Measurements from ENCODE around the gene RTKN. TPM values are rescaled to one million over a fixed set of nuclear protein-coding genes. Genes with fewer than 3 reads are reported as not detected.
A peak's percentile ranks its signal among the peaks of the same experiment; 100 is the strongest.

Gene RTKN
- total and polyA plus RNA-seq, 2 of the 13 experiments (the other 11 are each of a cell fraction or from before 2014, with no cell fraction given), result 159 to 166 TPM

GRCh38 chr2:74481961-74482800 is 40.4 kb upstream of the RTKN start (continued):
- no peak for TF ChIP-seq RARA (CRISPR knock-in tag; IDR thresholded peaks at IDR 0.05)
- TF ChIP-seq ZBTB38 (CRISPR knock-in tag; IDR thresholded peaks at IDR 0.05), result no peak; the same call in 1 of the 2 replicates
- no peak for TF ChIP-seq FOXK2 (IDR thresholded peaks at IDR 0.05)
- peak; percentile 88; the same call in 1 of the 2 replicates for TF ChIP-seq TERF1 (CRISPR knock-in tag; IDR thresholded peaks at IDR 0.05)
- TF ChIP-seq ZNF569 (CRISPR knock-in tag; IDR thresholded peaks at IDR 0.05; ENCODE audit: borderline replicate concordance), result no peak
- TF ChIP-seq RNF219 (CRISPR knock-in tag; IDR thresholded peaks at IDR 0.05), result no peak; the same call in 1 of the 2 replicates
- no peak for TF ChIP-seq GABPA (IDR thresholded peaks at IDR 0.05; ENCODE audit: low read depth, low read length)
- TF ChIP-seq GABPA (CRISPR knock-in tag; IDR thresholded peaks at IDR 0.05; ENCODE audit: low read depth), result 0 out of 2 replicates have a peak, but pooled peaks have one; percentile 34
- no peak for TF ChIP-seq CEBPZ (IDR thresholded peaks at IDR 0.05; ENCODE audit: low read length)
- 0 out of 2 replicates have a peak, but pooled peaks have one; percentile 8 for TF ChIP-seq FOSL1 (CRISPR knock-in tag; IDR thresholded peaks at IDR 0.05; ENCODE audit: borderline replicate concordance)
- 0 out of 2 replicates have a peak, but pooled peaks have one; percentile 59 for TF ChIP-seq CHCHD3 (CRISPR knock-in tag; IDR thresholded peaks at IDR 0.05)
- peak; percentile 97 for TF ChIP-seq CAMTA2 (CRISPR knock-in tag; IDR thresholded peaks at IDR 0.05; ENCODE audit: borderline replicate concordance)
- no peak for TF ChIP-seq ZBTB25 (CRISPR knock-in tag; IDR thresholded peaks at IDR 0.05)
- TF ChIP-seq ARID3A (IDR thresholded peaks at IDR 0.05; ENCODE audit: low read depth, low read length), result no peak
- TF ChIP-seq ELK4 (CRISPR knock-in tag; IDR thresholded peaks at IDR 0.05; ENCODE audit: borderline replicate concordance), result no peak
- TF ChIP-seq ZNF484 (CRISPR knock-in tag; IDR thresholded peaks at IDR 0.05; ENCODE audit: borderline replicate concordance, low read depth), result peak; percentile 92
